ENCODE results near the gene PYGO2. TPM values are rescaled to one million over a fixed set of nuclear protein-coding genes. Genes with fewer than 3 reads are reported as not detected.

Gene PYGO2
- total RNA-seq, 1 experiment from 2014 or later = 37.4 TPM

- H3K4me3 Mint-ChIP-seq = no peak within 1 kb of the TSS
- ATAC-seq (peak; percentile 99), DNase-seq (ENCODE audit: low spot score) (peak; percentile 98)
- H3K9me3 Mint-ChIP-seq = no peaks in the 10 kb centered on the region
- peaks cover 10% of the 10 kb centered on the region for H3K4me1 Mint-ChIP-seq
- TF ChIP-seq, protein P1, sequence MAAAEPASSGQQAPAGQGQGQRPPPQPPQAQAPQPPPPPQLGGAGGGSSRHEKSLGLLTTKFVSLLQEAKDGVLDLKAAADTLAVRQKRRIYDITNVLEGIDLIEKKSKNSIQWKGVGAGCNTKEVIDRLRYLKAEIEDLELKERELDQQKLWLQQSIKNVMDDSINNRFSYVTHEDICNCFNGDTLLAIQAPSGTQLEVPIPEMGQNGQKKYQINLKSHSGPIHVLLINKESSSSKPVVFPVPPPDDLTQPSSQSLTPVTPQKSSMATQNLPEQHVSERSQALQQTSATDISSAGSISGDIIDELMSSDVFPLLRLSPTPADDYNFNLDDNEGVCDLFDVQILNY (CRISPR knock-in tag; IDR thresholded peaks at IDR 0.05) = peak; percentile 85
- TF ChIP-seq, protein P2, sequence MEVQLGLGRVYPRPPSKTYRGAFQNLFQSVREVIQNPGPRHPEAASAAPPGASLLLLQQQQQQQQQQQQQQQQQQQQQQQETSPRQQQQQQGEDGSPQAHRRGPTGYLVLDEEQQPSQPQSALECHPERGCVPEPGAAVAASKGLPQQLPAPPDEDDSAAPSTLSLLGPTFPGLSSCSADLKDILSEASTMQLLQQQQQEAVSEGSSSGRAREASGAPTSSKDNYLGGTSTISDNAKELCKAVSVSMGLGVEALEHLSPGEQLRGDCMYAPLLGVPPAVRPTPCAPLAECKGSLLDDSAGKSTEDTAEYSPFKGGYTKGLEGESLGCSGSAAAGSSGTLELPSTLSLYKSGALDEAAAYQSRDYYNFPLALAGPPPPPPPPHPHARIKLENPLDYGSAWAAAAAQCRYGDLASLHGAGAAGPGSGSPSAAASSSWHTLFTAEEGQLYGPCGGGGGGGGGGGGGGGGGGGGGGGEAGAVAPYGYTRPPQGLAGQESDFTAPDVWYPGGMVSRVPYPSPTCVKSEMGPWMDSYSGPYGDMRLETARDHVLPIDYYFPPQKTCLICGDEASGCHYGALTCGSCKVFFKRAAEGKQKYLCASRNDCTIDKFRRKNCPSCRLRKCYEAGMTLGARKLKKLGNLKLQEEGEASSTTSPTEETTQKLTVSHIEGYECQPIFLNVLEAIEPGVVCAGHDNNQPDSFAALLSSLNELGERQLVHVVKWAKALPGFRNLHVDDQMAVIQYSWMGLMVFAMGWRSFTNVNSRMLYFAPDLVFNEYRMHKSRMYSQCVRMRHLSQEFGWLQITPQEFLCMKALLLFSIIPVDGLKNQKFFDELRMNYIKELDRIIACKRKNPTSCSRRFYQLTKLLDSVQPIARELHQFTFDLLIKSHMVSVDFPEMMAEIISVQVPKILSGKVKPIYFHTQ (CRISPR knock-in tag; IDR thresholded peaks at IDR 0.05) = peak; percentile 71; the same call in 1 of the 2 replicates
- TF ChIP-seq ARID4B (CRISPR knock-in tag; IDR thresholded peaks at IDR 0.05; ENCODE audit: borderline replicate concordance) (0 out of 2 replicates have a peak, but pooled peaks have one; percentile 58), ZNF512 (CRISPR knock-in tag; IDR thresholded peaks at IDR 0.05; ENCODE audit: borderline replicate concordance) (no peak), ETV6 (CRISPR knock-in tag; IDR thresholded peaks at IDR 0.05) (0 out of 2 replicates have a peak, but pooled peaks have one; percentile 69), USF1 (CRISPR knock-in tag; IDR thresholded peaks at IDR 0.05) (peak; percentile 94), CREM (CRISPR knock-in tag; IDR thresholded peaks at IDR 0.05) (0 out of 2 replicates have a peak, but pooled peaks have one; percentile 44), ZNF396 (CRISPR knock-in tag; IDR thresholded peaks at IDR 0.05; ENCODE audit: borderline replicate concordance) (no peak), FOXP1 (CRISPR knock-in tag; IDR thresholded peaks at IDR 0.05; ENCODE audit: borderline replicate concordance) (peak; percentile 42; the same call in 1 of the 2 replicates), E2F4 (CRISPR knock-in tag; IDR thresholded peaks at IDR 0.05; ENCODE audit: borderline replicate concordance, low read depth) (no peak), TEAD4 (CRISPR knock-in tag; IDR thresholded peaks at IDR 0.05) (no peak), NFYB (CRISPR knock-in tag; conservative IDR thresholded peaks at IDR 0.05; ENCODE audit: low read depth) (peak; percentile 98), FOXK1 (CRISPR knock-in tag; IDR thresholded peaks at IDR 0.05) (peak; percentile 63; the same call in 1 of the 2 replicates), SP1 (CRISPR knock-in tag; conservative IDR thresholded peaks at IDR 0.05) (peak; percentile 74; the same call in 1 of the 2 replicates)
- TF ChIP-seq, protein P3, sequence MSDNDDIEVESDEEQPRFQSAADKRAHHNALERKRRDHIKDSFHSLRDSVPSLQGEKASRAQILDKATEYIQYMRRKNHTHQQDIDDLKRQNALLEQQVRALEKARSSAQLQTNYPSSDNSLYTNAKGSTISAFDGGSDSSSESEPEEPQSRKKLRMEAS (CRISPR knock-in tag; IDR thresholded peaks at IDR 0.05) = peak; percentile 85
- TF ChIP-seq, protein P4, sequence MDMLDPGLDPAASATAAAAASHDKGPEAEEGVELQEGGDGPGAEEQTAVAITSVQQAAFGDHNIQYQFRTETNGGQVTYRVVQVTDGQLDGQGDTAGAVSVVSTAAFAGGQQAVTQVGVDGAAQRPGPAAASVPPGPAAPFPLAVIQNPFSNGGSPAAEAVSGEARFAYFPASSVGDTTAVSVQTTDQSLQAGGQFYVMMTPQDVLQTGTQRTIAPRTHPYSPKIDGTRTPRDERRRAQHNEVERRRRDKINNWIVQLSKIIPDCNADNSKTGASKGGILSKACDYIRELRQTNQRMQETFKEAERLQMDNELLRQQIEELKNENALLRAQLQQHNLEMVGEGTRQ (CRISPR knock-in tag; IDR thresholded peaks at IDR 0.05) = peak; percentile 94
- ChIA-PET CTCF (interaction anchor here (0.5 to 5.8 kb wide), 19 partner anchors 10 to 184 kb away, joined by 3 to 50 read pairs (median 5); partner anchors contain the start of genes ADAM15, CKS1B, LENEP and PBXIP1), POLR2A (interaction anchor here (1.0 to 3.7 kb wide), 10 partner anchors 10 to 47 kb away, joined by 3 to 123 read pairs (median 8); partner anchors contain the start of genes LENEP, PBXIP1, PMVK and PYGO2)
- H3K27ac Mint-ChIP-seq = peak within 1 kb of the TSS; percentile 70; the same call in 1 of the 2 replicates
- peaks cover 39% of the 10 kb centered on the region for H3K36me3 Mint-ChIP-seq
- H3K27me3 Mint-ChIP-seq (ENCODE audit: low read depth) = no peaks in the 10 kb centered on the region
Measured at GRCh38 chr1:154982897-154983648, 21.5 kb upstream of the PYGO2 start, which contains the start of gene FLAD1. FLAD1 (plus strand) TSS chr1:154983344; CDS start chr1:154983695, 351 bp downstream.

Data from WTC11 (cell line).